K562 (cell line): ENCODE results near the gene REC8. TPM values are rescaled to one million over a fixed set of nuclear protein-coding genes. Genes with fewer than 3 reads are reported as not detected.

ENCODE experiments used
- ATF4 ChIP-seq: fragments of 450-650 bp; formaldehyde crosslinking; IDR thresholded peaks from 2 replicates; pipeline ENCODE4 v1.4.0; 2022; ENCODE audit warnings: mild to moderate bottlenecking, moderate library complexity
- CREB3 ChIP-seq: fragments of 450-650 bp; conservative IDR thresholded peaks from 2 replicates; pipeline ENCODE4 v1.6.1; 2016; ENCODE audit warnings: missing genetic modification characterization, low read depth, mild to moderate bottlenecking, missing compliant biosample characterization, moderate library complexity
- ERF ChIP-seq: fragments of 450-650 bp; formaldehyde crosslinking; IDR thresholded peaks from 2 replicates; pipeline ENCODE4 v1.4.0; 2020; ENCODE audit warnings: mild to moderate bottlenecking, mixed read lengths
- ETV6 ChIP-seq, 3 experiments: fragments of 150-350 bp in 1 of 3; sonication (generic) in 1 of 3; formaldehyde crosslinking in 1 of 3; IDR thresholded peaks; 2 replicates each; pipeline versions ENCODE4 v1.6.1 to v1.8.0; 2014 to 2022; ENCODE audit warnings: borderline replicate concordance in 2 of 3, low read depth in 2 of 3, antibody characterized with exemption in 1 of 3, low read length in 1 of 3, mild to moderate bottlenecking in 1 of 3, missing genetic modification reagents in 1 of 3
- GATAD2A ChIP-seq: fragments of 450-650 bp; IDR thresholded peaks from 2 replicates; pipeline ENCODE4 v1.6.1; 2017
- HNRNPL ChIP-seq: fragments of 200-400 bp; formaldehyde crosslinking; IDR thresholded peaks from 2 replicates; pipeline ENCODE4 v1.6.1; 2017; ENCODE audit warnings: low read depth, mild to moderate bottlenecking, low read length
- NFIC ChIP-seq: fragments of 450-650 bp; IDR thresholded peaks from 2 replicates; pipeline ENCODE4 v1.6.1; 2017; ENCODE audit warnings: mild to moderate bottlenecking, inconsistent platforms
- NR2F6 ChIP-seq: fragments of 450-650 bp; formaldehyde crosslinking; IDR thresholded peaks from 2 replicates; pipeline ENCODE4 v1.4.0; 2020; ENCODE audit warnings: mild to moderate bottlenecking
- OTX1 ChIP-seq: fragments of 450-650 bp; formaldehyde crosslinking; IDR thresholded peaks from 2 replicates; pipeline ENCODE4 v1.4.0; 2022; ENCODE audit warnings: mild to moderate bottlenecking
- PCBP1 ChIP-seq: fragments of 200-400 bp; formaldehyde crosslinking; IDR thresholded peaks from 2 replicates; pipeline ENCODE4 v1.6.1; 2018; ENCODE audit warnings: mild to moderate bottlenecking, low read depth, low read length; ENCODE audit not compliant: poor library complexity, severe bottlenecking
- PHF20 ChIP-seq: fragments of 450-650 bp; IDR thresholded peaks from 2 replicates; pipeline ENCODE4 v1.6.1; 2018; ENCODE audit not compliant: partially characterized antibody
- POLR3A ChIP-seq: IDR thresholded peaks from 2 replicates; pipeline ENCODE4 v1.6.1; 2011; ENCODE audit warnings: borderline replicate concordance, mild to moderate bottlenecking, moderate library complexity; ENCODE audit not compliant: insufficient read length, insufficient read depth; ENCODE audit errors: extremely low read depth
- SMAD3 ChIP-seq: fragments of 450-650 bp; formaldehyde crosslinking; conservative IDR thresholded peaks from 2 replicates; pipeline ENCODE4 v1.4.0; 2020; ENCODE audit warnings: mild to moderate bottlenecking
- SP1 ChIP-seq: sonication (generic); formaldehyde crosslinking; IDR thresholded peaks from 2 replicates; pipeline ENCODE4 v1.8.1; 2022; ENCODE audit warnings: mild to moderate bottlenecking, missing genetic modification reagents
- ZNF232 ChIP-seq: sonication (generic); formaldehyde crosslinking; IDR thresholded peaks from 2 replicates; pipeline ENCODE4 v1.8.0; 2022; ENCODE audit warnings: mild to moderate bottlenecking, missing genetic modification reagents
- ZNF347 ChIP-seq: fragments of 450-650 bp; formaldehyde crosslinking; IDR thresholded peaks from 2 replicates; pipeline ENCODE4 v1.4.0; 2020; ENCODE audit warnings: low read depth, mild to moderate bottlenecking, moderate library complexity
- ZNF41 ChIP-seq: fragments of 250-450 bp; sonication (Bioruptor Pico); conservative IDR thresholded peaks from 2 replicates; pipeline ENCODE4 v1.4.0; 2020; ENCODE audit warnings: mild to moderate bottlenecking
- ZNF77 ChIP-seq: fragments of 250-450 bp; sonication (Bioruptor Pico); IDR thresholded peaks from 2 replicates; pipeline ENCODE4 v1.5.0; 2020
- ZNF830 ChIP-seq: fragments of 250-450 bp; sonication (Bioruptor Pico); IDR thresholded peaks from 2 replicates; pipeline ENCODE4 v1.5.0; 2021; ENCODE audit warnings: mild to moderate bottlenecking
- polyA plus RNA-seq, 8 experiments: library from polyadenylated mRNA; depleted of rRNA in 4 of 8; stranded (reverse) in 5 of 8; unstranded in 3 of 8; fragments of >200 nt; fragmentation: Nextera tagmentation in 2 of 8; fragmentation: Illumina TruSeq in 1 of 8; extraction: Ambion mirVana in 2 of 8; extraction: Trizol in 1 of 8; gene quantifications; 2 replicates each; pipeline versions ENCODE4 v1.2.1 to v1.2.3, GENCODE V29; 2011 to 2014; ENCODE audit warnings: inconsistent platforms in 1 of 8, missing spikeins in 1 of 8
- total RNA-seq, 7 experiments: library from RNA; depleted of rRNA in 6 of 7; stranded (reverse); fragments of >200 nt in 6 of 7; fragmentation: Illumina TruSeq in 2 of 7; extraction: Trizol in 2 of 7; gene quantifications; 2 replicates each; pipeline versions ENCODE4 v1.2.1 to v1.2.3, GENCODE V29; 2011 to 2021; ENCODE audit warnings: low replicate concordance in 1 of 7
- TF ChIP-seq, protein P1 (sequence below), 2 experiments: fragments of 200-800 bp in 1 of 2; sonication (Bioruptor generic) in 1 of 2; sonication (generic) in 1 of 2; formaldehyde crosslinking in 1 of 2; IDR thresholded peaks in 1 of 2; conservative IDR thresholded peaks in 1 of 2; 2 replicates each; pipeline versions ENCODE4 v1.5.0 to v1.6.1; 2016 to 2020; ENCODE audit warnings: missing compliant biosample characterization in 1 of 2, missing genetic modification characterization in 1 of 2, missing genetic modification reagents in 1 of 2
- TF ChIP-seq, protein P2 (sequence below): fragments of 450-650 bp; IDR thresholded peaks from 2 replicates; pipeline ENCODE4 v1.6.1; 2016; ENCODE audit warnings: borderline replicate concordance
- TF ChIP-seq, protein P3 (sequence below): fragments of 250-450 bp; sonication (Bioruptor Pico); IDR thresholded peaks from 2 replicates; pipeline ENCODE4 v1.9.0; 2021; ENCODE audit warnings: mild to moderate bottlenecking

The REC8 gene
- total and polyA plus RNA-seq, 9 of the 15 experiments (the other 6 are each of a cell fraction or from before 2014, with no cell fraction given): 0.11 to 2.5 (median 0.85) TPM

- TF ChIP-seq NFIC: no peak
- TF ChIP-seq HNRNPL: 0 out of 2 replicates have a peak, but pooled peaks have one; percentile 53
- no peak for TF ChIP-seq SMAD3
- no peak; the same call in 1 of the 2 replicates for TF ChIP-seq GATAD2A
- TF ChIP-seq, protein P1, sequence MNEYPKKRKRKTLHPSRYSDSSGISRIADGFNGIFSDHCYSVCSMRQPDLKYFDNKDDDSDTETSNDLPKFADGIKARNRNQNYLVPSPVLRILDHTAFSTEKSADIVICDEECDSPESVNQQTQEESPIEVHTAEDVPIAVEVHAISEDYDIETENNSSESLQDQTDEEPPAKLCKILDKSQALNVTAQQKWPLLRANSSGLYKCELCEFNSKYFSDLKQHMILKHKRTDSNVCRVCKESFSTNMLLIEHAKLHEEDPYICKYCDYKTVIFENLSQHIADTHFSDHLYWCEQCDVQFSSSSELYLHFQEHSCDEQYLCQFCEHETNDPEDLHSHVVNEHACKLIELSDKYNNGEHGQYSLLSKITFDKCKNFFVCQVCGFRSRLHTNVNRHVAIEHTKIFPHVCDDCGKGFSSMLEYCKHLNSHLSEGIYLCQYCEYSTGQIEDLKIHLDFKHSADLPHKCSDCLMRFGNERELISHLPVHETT (CRISPR knock-in tag; conservative IDR thresholded peaks at IDR 0.05 in 1 of 2, IDR thresholded peaks at IDR 0.05 in 1 of 2): no peak
- TF ChIP-seq ZNF232 (CRISPR knock-in tag): no peak
- TF ChIP-seq ZNF41 (CRISPR knock-in tag): no peak
- TF ChIP-seq ZNF77 (CRISPR knock-in tag): no peak
- no peak for TF ChIP-seq ZNF347 (CRISPR knock-in tag)
- peak; percentile 31; the same call in 1 of the 2 replicates for TF ChIP-seq SP1
- TF ChIP-seq POLR3A: no peak
- TF ChIP-seq, protein P2, sequence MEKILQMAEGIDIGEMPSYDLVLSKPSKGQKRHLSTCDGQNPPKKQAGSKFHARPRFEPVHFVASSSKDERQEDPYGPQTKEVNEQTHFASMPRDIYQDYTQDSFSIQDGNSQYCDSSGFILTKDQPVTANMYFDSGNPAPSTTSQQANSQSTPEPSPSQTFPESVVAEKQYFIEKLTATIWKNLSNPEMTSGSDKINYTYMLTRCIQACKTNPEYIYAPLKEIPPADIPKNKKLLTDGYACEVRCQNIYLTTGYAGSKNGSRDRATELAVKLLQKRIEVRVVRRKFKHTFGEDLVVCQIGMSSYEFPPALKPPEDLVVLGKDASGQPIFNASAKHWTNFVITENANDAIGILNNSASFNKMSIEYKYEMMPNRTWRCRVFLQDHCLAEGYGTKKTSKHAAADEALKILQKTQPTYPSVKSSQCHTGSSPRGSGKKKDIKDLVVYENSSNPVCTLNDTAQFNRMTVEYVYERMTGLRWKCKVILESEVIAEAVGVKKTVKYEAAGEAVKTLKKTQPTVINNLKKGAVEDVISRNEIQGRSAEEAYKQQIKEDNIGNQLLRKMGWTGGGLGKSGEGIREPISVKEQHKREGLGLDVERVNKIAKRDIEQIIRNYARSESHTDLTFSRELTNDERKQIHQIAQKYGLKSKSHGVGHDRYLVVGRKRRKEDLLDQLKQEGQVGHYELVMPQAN: peak; percentile 42; the same call in 1 of the 2 replicates
- TF ChIP-seq, protein P3, sequence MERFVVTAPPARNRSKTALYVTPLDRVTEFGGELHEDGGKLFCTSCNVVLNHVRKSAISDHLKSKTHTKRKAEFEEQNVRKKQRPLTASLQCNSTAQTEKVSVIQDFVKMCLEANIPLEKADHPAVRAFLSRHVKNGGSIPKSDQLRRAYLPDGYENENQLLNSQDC (CRISPR knock-in tag): no peak
- no peak for TF ChIP-seq ERF (CRISPR knock-in tag)
- TF ChIP-seq ETV6 (IDR thresholded peaks at IDR 0.05; ENCODE audit: borderline replicate concordance in 1 of 2, low read depth in 2 of 2, low read length in 1 of 2): no peak
- no peak for TF ChIP-seq ETV6 (CRISPR knock-in tag; IDR thresholded peaks at IDR 0.05; ENCODE audit: borderline replicate concordance)
- TF ChIP-seq ATF4 (CRISPR knock-in tag): no peak
- TF ChIP-seq ZNF830: no peak
- no peak for TF ChIP-seq NR2F6 (CRISPR knock-in tag)
- no peak for TF ChIP-seq CREB3 (tag)
- TF ChIP-seq OTX1 (CRISPR knock-in tag): no peak
- TF ChIP-seq PHF20: peak; percentile 28
- no peak for TF ChIP-seq PCBP1
Measured at GRCh38 chr14:24135834-24136683, 35.8 kb upstream of the REC8 start, which contains the start of gene PSME1 (continued).
